HL-60 (cell line): Measurements from ENCODE around the gene DNAJA3.

ENCODE experiments used
- DNase-seq, 2 experiments: peaks; one replicate each; pipeline ENCODE4 v3.0.0-alpha.2; 2010 to 2020; ENCODE audit warnings: low read depth in 1 of 2, low spot score in 1 of 2
- H3K27ac ChIP-seq: fragments of 250-450 bp; sonication (Bioruptor Pico); replicated peaks from 2 replicates; pipeline ENCODE4 v1.5.1; 2020; ENCODE audit warnings: mild to moderate bottlenecking, moderate library complexity
- H3K27me3 ChIP-seq: fragments of 250-450 bp; sonication (Bioruptor Pico); 2 replicates; pipeline ENCODE4 v1.5.1; 2021; ENCODE audit warnings: mild to moderate bottlenecking, moderate library complexity; ENCODE audit not compliant: insufficient read depth, poor library complexity, severe bottlenecking
- H3K4me3 ChIP-seq: replicated peaks from 2 replicates; pipeline ENCODE4 v1.5.1; 2011; ENCODE audit warnings: mild to moderate bottlenecking, control low read depth, low read length; ENCODE audit not compliant: insufficient read depth
- CTCF ChIP-seq: IDR thresholded peaks from one replicate; pipeline ENCODE4 v1.5.1; 2011; ENCODE audit warnings: low read length, control low read depth, inconsistent platforms; ENCODE audit not compliant: insufficient read depth
- GABPA ChIP-seq: IDR thresholded peaks from 2 replicates; pipeline ENCODE4 v1.6.1; 2012; ENCODE audit warnings: low read depth
- POLR2AphosphoS5 ChIP-seq: IDR thresholded peaks from 2 replicates; pipeline ENCODE4 v1.6.1; 2012; ENCODE audit warnings: low read depth
- REST ChIP-seq: IDR thresholded peaks from 2 replicates; pipeline ENCODE4 v1.6.1; 2012; ENCODE audit warnings: low read depth; ENCODE audit not compliant: insufficient replicate concordance
- SPI1 ChIP-seq: IDR thresholded peaks from 2 replicates; pipeline ENCODE4 v1.6.1; 2012; ENCODE audit warnings: low read depth, mild to moderate bottlenecking, borderline replicate concordance

DNAJA3 gene

GRCh38 chr16:4390266-4391260 lies 35.1 kb upstream of the DNAJA3 start:
- no peak overlapping the region for H3K4me3 ChIP-seq
- no peaks in the 10 kb centered on the region for H3K27me3 ChIP-seq
- no peak for TF ChIP-seq GABPA
- no peak for TF ChIP-seq POLR2AphosphoS5
- TF ChIP-seq CTCF = no peak
- TF ChIP-seq REST = no peak
- TF ChIP-seq SPI1 = no peak
- H3K27ac ChIP-seq = no peak overlapping the region
- DNase-seq = no peak

GRCh38 chr16:4391631-4392381 lies 33.9 kb upstream of the DNAJA3 start:
- Histone ChIP-seq H3K27ac (no peak overlapping the region), H3K4me3 (no peak overlapping the region), H3K27me3 (no peaks in the 10 kb centered on the region)
- TF ChIP-seq CTCF = no peak
- no peak for TF ChIP-seq GABPA
- TF ChIP-seq REST = no peak
- no peak for TF ChIP-seq POLR2AphosphoS5
- no peak for TF ChIP-seq SPI1
- no peak for DNase-seq

- TF ChIP-seq GABPA = no peak
- no peak for TF ChIP-seq REST
- TF ChIP-seq CTCF = no peak
- no peak for TF ChIP-seq SPI1
- no peak for TF ChIP-seq POLR2AphosphoS5
- Histone ChIP-seq H3K27me3 (no peaks in the 10 kb centered on the region), H3K4me3 (no peak overlapping the region), H3K27ac (no peak overlapping the region)
- DNase-seq = no peak
These were observed 33.1 kb upstream of the DNAJA3 start for GRCh38 chr16:4392382-4393239.
